Endothelial cell (in vitro differentiated cells): ENCODE data around the gene CEP170B. TPM values are rescaled to one million over a fixed set of nuclear protein-coding genes. Genes with fewer than 3 reads are reported as not detected.

Source experiments
- DNase-seq: peaks from one replicate; pipeline ENCODE4 v3.0.0; 2021; ENCODE audit warnings: low spot score
- H3K27ac Mint-ChIP-seq: one replicate; pipeline ENCODE4 v1.8.0; 2021; ENCODE audit warnings: mixed read lengths, inconsistent platforms; ENCODE audit not compliant: unreplicated experiment
- H3K27me3 Mint-ChIP-seq: one replicate; pipeline ENCODE4 v1.8.0; 2021; ENCODE audit warnings: mild to moderate bottlenecking, moderate library complexity, mixed read lengths, inconsistent platforms; ENCODE audit not compliant: unreplicated experiment
- H3K36me3 Mint-ChIP-seq: one replicate; pipeline ENCODE4 v1.8.0; 2021; ENCODE audit warnings: mild to moderate bottlenecking, low read depth, mixed read lengths, inconsistent platforms; ENCODE audit not compliant: unreplicated experiment
- H3K4me1 Mint-ChIP-seq: one replicate; pipeline ENCODE4 v1.8.0; 2021; ENCODE audit warnings: mild to moderate bottlenecking, mixed read lengths, inconsistent platforms; ENCODE audit not compliant: unreplicated experiment
- H3K4me3 Mint-ChIP-seq: one replicate; pipeline ENCODE4 v1.8.0; 2021; ENCODE audit warnings: mild to moderate bottlenecking, mixed read lengths, inconsistent platforms; ENCODE audit not compliant: unreplicated experiment
- H3K9me3 Mint-ChIP-seq: one replicate; pipeline ENCODE4 v1.8.0; 2021; ENCODE audit warnings: mixed read lengths, inconsistent platforms; ENCODE audit not compliant: unreplicated experiment
- total RNA-seq: library from RNA; stranded (reverse); fragmentation: NEBNext Ultra II Directional; extraction: Animal tissue kit (Norgen Biotek cat#: 25700); gene quantifications from one replicate; pipeline ENCODE4 v1.2.1, GENCODE V29; 2021; ENCODE audit not compliant: unreplicated experiment
- TF ChIP-seq, protein P1 (sequence below): fragments of 200-600 bp; sonication (generic); IDR thresholded peaks from one replicate; pipeline ENCODE4 v1.5.0; 2021; ENCODE audit warnings: antibody characterized with exemption; ENCODE audit not compliant: unreplicated experiment

Gene CEP170B
- total RNA-seq, 1 donor from 2014 or later: 11.3 TPM

DNA sequence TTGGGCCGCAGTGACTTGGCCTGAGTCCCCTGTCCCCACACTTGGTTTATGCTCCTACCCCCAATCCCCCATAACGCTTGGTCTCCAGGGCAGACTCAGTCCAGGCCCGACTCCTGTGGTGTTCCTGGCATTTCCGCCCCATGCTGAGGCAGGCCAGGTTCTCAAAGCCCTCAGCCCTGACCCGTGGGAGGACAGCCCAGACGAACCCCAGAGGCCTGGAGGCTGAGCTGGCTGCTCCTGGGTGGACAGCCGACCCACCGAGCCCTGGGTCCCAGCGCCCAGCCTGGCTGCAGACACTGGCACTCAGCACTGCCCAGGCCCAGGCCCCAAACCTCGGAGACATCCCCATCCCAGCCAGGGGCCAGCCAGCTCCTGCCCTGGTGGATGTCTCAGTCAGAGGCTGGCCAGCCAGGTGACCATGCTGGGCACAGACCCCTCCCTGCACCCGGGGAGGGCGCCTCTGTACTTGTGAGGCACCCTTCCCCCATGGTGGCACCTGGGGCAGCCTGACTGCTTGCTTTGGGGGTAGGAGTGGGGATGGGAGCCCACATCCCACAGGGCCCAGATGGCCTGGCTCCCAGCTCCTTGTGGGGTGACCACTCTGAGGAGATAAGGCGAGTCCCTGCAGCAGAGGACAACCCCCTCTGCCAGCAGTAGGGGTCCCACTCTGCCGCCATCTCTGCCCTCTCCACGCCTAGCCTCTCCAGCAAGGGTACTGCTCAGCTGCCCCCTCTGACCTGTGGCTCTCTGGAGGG lies 61.0 kb downstream of the CEP170B start:
- no peak overlapping the region for H3K4me3 Mint-ChIP-seq
- H3K9me3 Mint-ChIP-seq: no peaks in the 10 kb centered on the region
- peaks cover 7% of the 10 kb centered on the region for H3K27me3 Mint-ChIP-seq
- H3K4me1 Mint-ChIP-seq: no peaks in the 10 kb centered on the region
- no peak overlapping the region for H3K27ac Mint-ChIP-seq
- TF ChIP-seq, protein P1, sequence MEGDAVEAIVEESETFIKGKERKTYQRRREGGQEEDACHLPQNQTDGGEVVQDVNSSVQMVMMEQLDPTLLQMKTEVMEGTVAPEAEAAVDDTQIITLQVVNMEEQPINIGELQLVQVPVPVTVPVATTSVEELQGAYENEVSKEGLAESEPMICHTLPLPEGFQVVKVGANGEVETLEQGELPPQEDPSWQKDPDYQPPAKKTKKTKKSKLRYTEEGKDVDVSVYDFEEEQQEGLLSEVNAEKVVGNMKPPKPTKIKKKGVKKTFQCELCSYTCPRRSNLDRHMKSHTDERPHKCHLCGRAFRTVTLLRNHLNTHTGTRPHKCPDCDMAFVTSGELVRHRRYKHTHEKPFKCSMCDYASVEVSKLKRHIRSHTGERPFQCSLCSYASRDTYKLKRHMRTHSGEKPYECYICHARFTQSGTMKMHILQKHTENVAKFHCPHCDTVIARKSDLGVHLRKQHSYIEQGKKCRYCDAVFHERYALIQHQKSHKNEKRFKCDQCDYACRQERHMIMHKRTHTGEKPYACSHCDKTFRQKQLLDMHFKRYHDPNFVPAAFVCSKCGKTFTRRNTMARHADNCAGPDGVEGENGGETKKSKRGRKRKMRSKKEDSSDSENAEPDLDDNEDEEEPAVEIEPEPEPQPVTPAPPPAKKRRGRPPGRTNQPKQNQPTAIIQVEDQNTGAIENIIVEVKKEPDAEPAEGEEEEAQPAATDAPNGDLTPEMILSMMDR: no peak
- DNase-seq: no peak
- H3K36me3 Mint-ChIP-seq: no peaks in the 10 kb centered on the region

GRCh38 chr14:104926619-104927431 lies 61.8 kb downstream of the CEP170B start:
- Mint-ChIP-seq H3K27me3 (peaks cover 7% of the 10 kb centered on the region), H3K27ac (no peak overlapping the region), H3K4me1 (no peaks in the 10 kb centered on the region), H3K4me3 (no peak overlapping the region), H3K9me3 (no peaks in the 10 kb centered on the region), H3K36me3 (no peaks in the 10 kb centered on the region)
- no peak for DNase-seq
- TF ChIP-seq, protein P1: no peak

GRCh38 chr14:104927432-104927816 lies 62.4 kb downstream of the CEP170B start:
- TF ChIP-seq, protein P1: no peak
- no peaks in the 10 kb centered on the region for H3K36me3 Mint-ChIP-seq
- peaks cover 9% of the 10 kb centered on the region for H3K27me3 Mint-ChIP-seq
- H3K27ac Mint-ChIP-seq: no peak overlapping the region
- DNase-seq: no peak
- H3K9me3 Mint-ChIP-seq: no peaks in the 10 kb centered on the region
- no peak overlapping the region for H3K4me3 Mint-ChIP-seq
- H3K4me1 Mint-ChIP-seq: no peaks in the 10 kb centered on the region

GRCh38 chr14:104927901-104928300 lies 62.8 kb downstream of the CEP170B start:
- TF ChIP-seq, protein P1: no peak
- Mint-ChIP-seq H3K27me3 (peaks cover 9% of the 10 kb centered on the region), H3K4me1 (no peaks in the 10 kb centered on the region), H3K36me3 (no peaks in the 10 kb centered on the region), H3K9me3 (no peaks in the 10 kb centered on the region), H3K27ac (no peak overlapping the region), H3K4me3 (no peak overlapping the region)
- DNase-seq: no peak
